ENCODE data around the gene ACP6.
"Not testable (repeated sequence)": the region's sequence is repeated elsewhere in the genome, so short reads cannot be mapped to it uniquely, and the experiment has no call there.

ACP6 gene

GRCh38 chr1:147622731-147623130 lies 47.6 kb downstream of the ACP6 start:
- no peak for DNase-seq (ENCODE audit: low read depth in 1 of 2, low spot score in 1 of 2)

GRCh38 chr1:147620543-147620942 lies 49.8 kb downstream of the ACP6 start:
- no peak for DNase-seq (ENCODE audit: low read depth in 1 of 2, low spot score in 1 of 2)

GRCh38 chr1:147619741-147620140 lies 50.6 kb downstream of the ACP6 start:
- no peak for DNase-seq (ENCODE audit: low read depth in 1 of 2, low spot score in 1 of 2)

GRCh38 chr1:147618771-147619170 lies 51.6 kb downstream of the ACP6 start:
- DNase-seq (ENCODE audit: low read depth in 1 of 2, low spot score in 1 of 2), result no peak

- DNase-seq (ENCODE audit: low read depth in 1 of 2, low spot score in 1 of 2), result no peak
Observed at GRCh38 chr1:147618077-147618569, 52.2 kb downstream of the ACP6 start.

GRCh38 chr1:147614966-147615365 lies 55.4 kb downstream of the ACP6 start:
- not testable (repeated sequence) for DNase-seq (ENCODE audit: low read depth in 1 of 2, low spot score in 1 of 2)

GRCh38 chr1:147613506-147613905 lies 56.8 kb downstream of the ACP6 start:
- no peak for DNase-seq (ENCODE audit: low read depth in 1 of 2, low spot score in 1 of 2)

- DNase-seq (ENCODE audit: low read depth in 1 of 2, low spot score in 1 of 2), result no peak
Observed at GRCh38 chr1:147612366-147612765, 58.0 kb downstream of the ACP6 start.

GRCh38 chr1:147611586-147611985 lies 58.7 kb downstream of the ACP6 start:
- no peak for DNase-seq (ENCODE audit: low read depth in 1 of 2, low spot score in 1 of 2)

GRCh38 chr1:147611021-147611426 lies 59.3 kb downstream of the ACP6 start:
- DNase-seq (ENCODE audit: low read depth in 1 of 2, low spot score in 1 of 2), result no peak

GRCh38 chr1:147609358-147609757 lies 61.0 kb downstream of the ACP6 start:
- no peak for DNase-seq (ENCODE audit: low read depth in 1 of 2, low spot score in 1 of 2)

GRCh38 chr1:147608596-147608995 lies 61.7 kb downstream of the ACP6 start:
- DNase-seq (ENCODE audit: low read depth in 1 of 2, low spot score in 1 of 2), result no peak

GRCh38 chr1:147605591-147605990 lies 64.7 kb downstream of the ACP6 start:
- no peak for DNase-seq (ENCODE audit: low read depth in 1 of 2, low spot score in 1 of 2)

- no peak for DNase-seq (ENCODE audit: low read depth in 1 of 2, low spot score in 1 of 2)
Observed at GRCh38 chr1:147603986-147604385, 66.3 kb downstream of the ACP6 start.

GRCh38 chr1:147600119-147601111 lies 69.9 kb downstream of the ACP6 start:
- DNase-seq (ENCODE audit: low read depth in 1 of 2, low spot score in 1 of 2), result no peak

GRCh38 chr1:147599362-147600118 lies 70.8 kb downstream of the ACP6 start:
- peak; percentile 95 to 98 for DNase-seq (ENCODE audit: low read depth in 1 of 2, low spot score in 1 of 2)

- peak in 1 of 2 donors; percentile 24 for DNase-seq (ENCODE audit: low read depth in 1 of 2, low spot score in 1 of 2)
Observed at GRCh38 chr1:147598621-147599361, 71.5 kb downstream of the ACP6 start.

- no peak for DNase-seq (ENCODE audit: low read depth in 1 of 2, low spot score in 1 of 2)
Observed at GRCh38 chr1:147597010-147597409, 73.3 kb downstream of the ACP6 start.
